Measurements from ENCODE around the gene FLCN. TPM values are rescaled to one million over a fixed set of nuclear protein-coding genes. Genes with fewer than 3 reads are reported as not detected.

The FLCN gene
- total RNA-seq (2013; cell fraction: nucleolus; rRNA removed): 128 and 142 TPM in 2 replicates
- total RNA-seq (2014; rRNA removed) (15.8 and 16.1 TPM in 2 replicates), total RNA-seq (2014; rRNA removed; fragmentation: Illumina TruSeq; extraction: Trizol) (9.7 and 11.2 TPM in 2 replicates), total RNA-seq (2021) (24.7 and 25.9 TPM in 2 replicates), polyA plus RNA-seq (2011; rRNA removed) (11.3 and 15.8 TPM in 2 replicates), polyA plus RNA-seq (2014; fragmentation: Illumina TruSeq; extraction: Trizol) (4.9 and 9.2 TPM in 2 replicates), polyA plus RNA-seq (2014; fragmentation: Nextera tagmentation; extraction: Ambion mirVana) (1 to 10 TPM; 1.1 to 1.7 TPM), polyA plus RNA-seq (2014; rRNA removed) (15.5 and 17.5 TPM in 2 replicates), polyA plus RNA-seq (2016; fragmentation: Nextera tagmentation; extraction: Ambion mirVana) (1 to 10 TPM; 8.8 to 9.7 TPM), polyA minus RNA-seq (2011; rRNA and poly(A)+ RNA removed) (26.3 and 41.5 TPM in 2 replicates), Bru-seq, nascent RNA (percentile 77 among the genes with signal in this experiment), BruChase-seq, experiment 1, labeled RNA remaining after a 6-hour chase (percentile 91 among the genes with signal in this experiment), BruChase-seq, experiment 2, labeled RNA remaining after a 2-hour chase (percentile 94 among the genes with signal in this experiment)
- 13.6 TPM for polyA plus RNA-seq (2011; ENCODE audit: low read depth)
- polyA plus RNA-seq (2011; cell fraction: cytosol; rRNA removed): 16.1 and 19.6 TPM in 2 replicates
- 46.2 and 61.2 TPM in 2 replicates for polyA plus RNA-seq (2011; cell fraction: nucleus; rRNA removed)
- polyA plus RNA-seq (2012): 20.4 and 26.4 TPM in 2 replicates
- 10.0 and 11.7 TPM in 2 replicates for polyA minus RNA-seq (2011; cell fraction: cytosol; rRNA and poly(A)+ RNA removed)
- 23.5 and 24.2 TPM in 2 replicates for polyA minus RNA-seq (2011; cell fraction: nucleus; rRNA and poly(A)+ RNA removed)
- long read RNA-seq, experiment 1, partial matches to known transcripts: 0 of 5 reads
- long read RNA-seq, experiment 1, other reads (novel, unspliced or antisense): 1 of 5 reads
- long read RNA-seq, experiment 2, partial matches to known transcripts: 0 of 3 reads
- long read RNA-seq, experiment 2, other reads (novel, unspliced or antisense): 0 of 3 reads

- WGBS (ENCODE audit: insufficient coverage, insufficient replicate concordance, low lambda C conversion rate, missing lambda C conversion rate): under 1% methylated on average over 53 of the region's 53 CpGs
- H3K27me3 ChIP-seq (replicated peaks in 1 of 2; ENCODE audit: control insufficient read depth in 2 of 2, insufficient read depth in 2 of 2, low read length in 1 of 2): no peaks in the 10 kb centered on the region
- H3K9me3 ChIP-seq (replicated peaks; ENCODE audit: control insufficient read depth, insufficient read depth, low read length): no peaks in the 10 kb centered on the region
- peaks cover 20% of the 10 kb centered on the region for H3K79me2 ChIP-seq (ENCODE audit: control insufficient read depth, insufficient read depth, low read length)
- in situ Hi-C loops (cut with MboI) (no loop called here), intact Hi-C loops (cut with micrococcal nuclease; ENCODE audit: unreplicated experiment) (loop anchor here (1.0 to 10.0 kb wide), 2 partner anchors 31 to 232 kb away; partner anchors contain the start of gene PLD6)
- ChIA-PET POLR2A (interaction anchor here (0.5 to 1.6 kb wide), 3 partner anchors 14 to 74 kb away, joined by 3 to 6 read pairs (median 3); no protein-coding TSS in a partner anchor), SMC1A (ENCODE audit: uncharacterized antibody, unreplicated experiment) (interaction anchor here (0.6 to 1.1 kb wide), 2 partner anchors 47 to 65 kb away, joined by 3 to 4 read pairs; no protein-coding TSS in a partner anchor), CTCF (interaction anchor here (0.9 kb wide), 1 partner anchor 238 kb away, joined by 5 read pairs; no protein-coding TSS in a partner anchor), RAD21 (ENCODE audit: unreplicated experiment) (interaction anchor here (1.3 to 1.4 kb wide), 3 partner anchors 54 to 196 kb away, joined by 3 read pairs; no protein-coding TSS in a partner anchor)
- H3K9ac ChIP-seq (ENCODE audit: control insufficient read depth, insufficient read depth, low read length): peak within 1 kb of the TSS; percentile 99
- no peaks in the 10 kb centered on the region; a peak in 1 of 4 replicates for H3K36me3 ChIP-seq (ENCODE audit: control insufficient read depth in 2 of 2, insufficient read depth in 2 of 2, low read length in 1 of 2)
- H3K4me3 ChIP-seq: peak within 1 kb of the TSS; percentile 97
- peak; percentile 96 for ATAC-seq
- no peaks in the 10 kb centered on the region for H4K20me1 ChIP-seq (ENCODE audit: control insufficient read depth, insufficient read depth)
- peak; percentile 61 for FAIRE-seq
- H2AFZ ChIP-seq (ENCODE audit: control insufficient read depth, low read depth, low read length): peak within 1 kb of the TSS; percentile 100
- DNase-seq (ENCODE audit: low read depth, low spot score): peak; percentile 65
- peak within 1 kb of the TSS; percentile 100 for H3K27ac ChIP-seq (ENCODE audit: control insufficient read depth, insufficient read depth)
- no TSS peak for BruUV-seq (replicated peaks)
- H3K4me2 ChIP-seq (ENCODE audit: control insufficient read depth, insufficient read depth): peak within 1 kb of the TSS; percentile 88
- H3K4me1 ChIP-seq (ENCODE audit: control insufficient read depth, insufficient read depth, low read length): peaks cover 6% of the 10 kb centered on the region
- TF ChIP-seq ZNF274 (IDR thresholded peaks at IDR 0.05; ENCODE audit: insufficient read depth, insufficient read length): no peak
- no peak for TF ChIP-seq IRF4 (IDR thresholded peaks at IDR 0.05; ENCODE audit: low read depth, low read length)
- TF ChIP-seq KLF5 (IDR thresholded peaks at IDR 0.05; ENCODE audit: partially characterized antibody): peak; percentile 100
- TF ChIP-seq HCFC1 (IDR thresholded peaks at IDR 0.05; ENCODE audit: low read length): peak; percentile 44
- peak; percentile 85 for TF ChIP-seq ATF3 (IDR thresholded peaks at IDR 0.05; ENCODE audit: borderline replicate concordance, extremely low read depth, low read depth, low read length)
- TF ChIP-seq NFXL1 (IDR thresholded peaks at IDR 0.05; ENCODE audit: borderline replicate concordance): no peak
- TF ChIP-seq PBX3 (IDR thresholded peaks at IDR 0.05; ENCODE audit: insufficient replicate concordance, low read depth, low read length): no peak
- peak; percentile 24 for TF ChIP-seq SIX5 (IDR thresholded peaks at IDR 0.05; ENCODE audit: low read depth, low read length, severe bottlenecking)
- TF ChIP-seq TBL1XR1 (IDR thresholded peaks at IDR 0.05; ENCODE audit: low read depth, low read length): no peak
- TF ChIP-seq NBN (IDR thresholded peaks at IDR 0.05): peak; percentile 95
- no peak for TF ChIP-seq E2F8 (IDR thresholded peaks at IDR 0.05; ENCODE audit: low read depth, partially characterized antibody)
- no peak for TF ChIP-seq KDM1A (IDR thresholded peaks at IDR 0.05; ENCODE audit: borderline replicate concordance)
Observed at GRCh38 chr17:17237026-17237799, at the start of gene FLCN. FLCN (minus strand) TSS chr17:17237168; CDS start chr17:17228137, 9,031 bp downstream.
